ENCODE results near the gene MLXIP. TPM values are rescaled to one million over a fixed set of nuclear protein-coding genes. Genes with fewer than 3 reads are reported as not detected.
"Not testable (repeated sequence)": the region's sequence is repeated elsewhere in the genome, so short reads cannot be mapped to it uniquely, and the experiment has no call there.

MLXIP gene
- total RNA-seq, 1 experiment from 2014 or later: 4.0 TPM

GRCh38 chr12:122049827-122050226 lies 28.7 kb upstream of the MLXIP start:
- H3K9me3 ChIP-seq: no peaks in the 10 kb centered on the region
- DNase-seq: no peak
- H3K4me3 ChIP-seq: no peak overlapping the region
- no peaks in the 10 kb centered on the region for H3K36me3 ChIP-seq
- no peaks in the 10 kb centered on the region for H3K27me3 ChIP-seq

DNA sequence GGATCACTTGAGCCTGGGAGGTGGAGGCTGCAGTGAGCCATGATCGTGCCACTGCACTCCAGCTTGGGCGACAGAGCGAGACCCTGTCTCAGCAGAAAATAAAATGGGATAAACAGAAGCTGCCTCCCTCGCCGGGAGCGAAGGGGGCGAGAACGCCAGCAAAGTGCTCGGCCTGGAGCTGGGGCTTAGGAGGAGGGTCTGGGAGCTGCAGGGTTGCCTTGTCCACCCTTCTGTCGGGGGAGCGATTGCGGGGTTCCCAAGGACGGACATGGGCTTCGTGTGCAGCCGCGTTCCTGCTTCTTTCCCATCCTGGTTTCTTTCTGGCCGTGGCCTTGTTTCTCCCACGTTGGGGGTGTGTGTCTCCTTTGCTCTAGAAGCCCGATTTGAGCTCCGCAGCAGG lies 27.9 kb upstream of the MLXIP start:
- no peaks in the 10 kb centered on the region for H3K27me3 ChIP-seq
- DNase-seq: no peak

GRCh38 chr12:122051231-122051876 lies 27.2 kb upstream of the MLXIP start:
- H3K36me3 ChIP-seq: no peaks in the 10 kb centered on the region
- no peaks in the 10 kb centered on the region for H3K27me3 ChIP-seq
- H3K4me3 ChIP-seq: no peak overlapping the region
- peak; percentile 53 for DNase-seq
- no peaks in the 10 kb centered on the region for H3K9me3 ChIP-seq

More for the DNA sequence above, 27.9 kb upstream of the MLXIP start:
- H3K36me3 ChIP-seq: no peaks in the 10 kb centered on the region
- H3K4me3 ChIP-seq: no peak overlapping the region
- H3K9me3 ChIP-seq: no peaks in the 10 kb centered on the region

DNA sequence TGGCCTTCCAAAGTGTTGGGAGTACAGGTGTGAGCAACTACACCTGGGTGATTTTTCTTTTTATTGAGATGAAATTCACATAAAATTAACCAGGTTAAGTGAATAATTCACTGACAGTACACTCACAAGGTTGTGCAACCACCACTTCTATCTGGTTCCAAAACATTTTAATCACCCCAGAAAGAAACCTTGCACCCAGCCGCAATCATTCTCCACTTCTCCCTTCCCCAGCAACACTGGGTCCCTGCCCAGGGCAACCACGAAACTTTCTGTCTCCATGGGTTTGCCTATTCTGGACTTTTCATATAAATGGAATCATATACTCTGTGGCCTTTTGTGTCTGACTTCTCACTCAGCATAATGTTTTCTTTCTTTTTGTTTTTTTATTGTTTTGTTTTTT lies 26.3 kb upstream of the MLXIP start:
- Histone ChIP-seq H3K9me3 (no peaks in the 10 kb centered on the region), H3K36me3 (no peaks in the 10 kb centered on the region), H3K27me3 (no peaks in the 10 kb centered on the region), H3K4me3 (no peak overlapping the region)
- no peak for DNase-seq

DNA sequence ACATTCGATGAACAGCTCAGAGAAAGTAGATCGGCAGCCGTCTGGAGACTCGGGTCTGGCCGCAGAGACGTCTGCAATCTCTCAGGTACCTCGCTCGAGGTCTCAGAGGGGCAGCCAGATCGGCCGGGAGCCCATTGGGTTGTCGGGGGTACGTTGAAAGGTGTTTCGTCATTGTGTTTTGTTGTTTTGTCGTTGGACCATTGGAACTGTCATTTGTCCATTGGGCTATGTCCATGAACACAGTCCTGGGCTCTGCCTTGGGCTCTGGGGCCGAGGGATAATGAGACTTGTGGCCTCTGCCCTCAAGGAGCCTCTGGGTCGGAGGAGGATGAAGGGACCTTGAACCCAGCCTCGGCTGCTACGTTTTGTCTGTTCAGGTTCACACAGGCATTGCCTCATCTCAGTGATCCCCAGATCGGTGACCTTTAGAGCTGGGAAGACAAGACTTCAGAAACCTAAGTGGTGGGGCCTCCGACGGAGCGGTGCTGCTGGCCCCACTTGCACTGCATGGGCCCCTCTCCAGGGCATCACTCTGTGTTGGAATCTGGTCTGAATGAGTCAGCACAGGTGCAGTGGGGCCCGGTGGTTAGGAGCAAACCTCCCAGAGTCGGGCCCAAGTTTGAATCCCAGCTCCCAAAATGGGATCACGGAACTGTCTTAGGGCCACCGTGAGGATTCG lies 23.6 kb upstream of the MLXIP start:
- no peaks in the 10 kb centered on the region for H3K36me3 ChIP-seq
- no peaks in the 10 kb centered on the region for H3K9me3 ChIP-seq
- H3K27me3 ChIP-seq: no peaks in the 10 kb centered on the region
- no peak for DNase-seq
- no peak overlapping the region for H3K4me3 ChIP-seq

DNA sequence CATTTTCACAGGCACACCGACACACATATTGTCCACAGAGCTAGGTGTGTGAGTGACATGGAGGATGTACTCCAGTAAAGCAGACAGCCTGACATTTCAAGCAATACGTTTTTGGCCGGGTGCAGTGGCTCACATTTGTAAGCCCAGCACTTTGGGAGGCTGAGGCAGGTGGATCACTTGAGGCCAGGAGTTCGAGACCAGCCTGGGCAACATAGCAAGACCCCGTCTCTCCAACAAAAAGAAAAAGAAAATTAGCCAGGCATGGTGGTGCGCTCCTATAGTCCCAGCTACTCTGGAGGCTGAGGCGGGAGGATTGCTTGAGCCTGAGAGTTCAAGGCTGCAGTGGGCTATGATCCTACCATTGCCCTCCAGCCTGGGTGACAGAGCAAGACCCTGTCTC lies 22.1 kb upstream of the MLXIP start:
- not testable (repeated sequence) for DNase-seq, H3K4me3 ChIP-seq, H3K36me3 ChIP-seq, H3K9me3 ChIP-seq, H3K27me3 ChIP-seq

DNA sequence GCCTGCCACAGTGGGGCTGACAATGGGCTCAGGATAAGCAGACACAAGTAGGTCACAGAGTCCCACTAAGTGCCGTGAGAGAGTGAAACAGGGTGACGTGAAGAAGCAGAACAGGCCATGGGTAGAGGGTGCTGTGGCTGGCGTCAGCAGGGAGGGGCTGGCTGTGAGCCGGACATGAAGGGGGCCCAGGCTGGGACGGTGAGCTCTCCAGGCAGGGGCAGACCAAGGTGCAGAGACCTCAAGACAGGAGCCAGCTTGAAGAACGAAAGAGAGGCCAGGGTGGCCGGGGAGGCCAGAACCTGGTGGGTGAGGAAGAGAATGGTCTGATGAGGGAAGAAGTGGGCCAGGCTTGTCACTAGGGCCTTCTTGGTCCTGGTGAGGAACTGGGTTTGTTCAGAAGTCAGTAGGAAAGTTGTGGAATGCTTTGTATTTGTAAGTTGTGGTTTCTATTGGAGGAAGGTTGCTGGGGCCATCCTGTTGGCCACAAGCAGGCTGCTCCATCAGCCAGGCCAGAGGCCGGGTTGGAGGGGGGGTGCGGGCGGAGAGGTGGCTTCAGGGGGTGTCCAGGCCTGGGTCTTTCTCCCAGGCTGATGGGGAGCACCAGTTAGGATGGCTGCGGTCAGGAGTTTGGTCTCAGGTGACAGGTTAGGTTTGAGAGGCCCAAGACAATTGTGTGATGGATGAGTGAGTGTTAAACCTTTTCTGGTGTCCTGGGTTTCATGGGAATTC lies 21.4 kb upstream of the MLXIP start:
- DNase-seq: no peak
- H3K27me3 ChIP-seq: no peaks in the 10 kb centered on the region
- no peaks in the 10 kb centered on the region for H3K36me3 ChIP-seq
- no peak overlapping the region for H3K4me3 ChIP-seq
- no peaks in the 10 kb centered on the region for H3K9me3 ChIP-seq

- Histone ChIP-seq H3K36me3 (no peaks in the 10 kb centered on the region), H3K27me3 (no peaks in the 10 kb centered on the region), H3K9me3 (no peaks in the 10 kb centered on the region), H3K4me3 (no peak overlapping the region)
- no peak for DNase-seq
These were observed 20.8 kb upstream of the MLXIP start for GRCh38 chr12:122057769-122058168.

DNA sequence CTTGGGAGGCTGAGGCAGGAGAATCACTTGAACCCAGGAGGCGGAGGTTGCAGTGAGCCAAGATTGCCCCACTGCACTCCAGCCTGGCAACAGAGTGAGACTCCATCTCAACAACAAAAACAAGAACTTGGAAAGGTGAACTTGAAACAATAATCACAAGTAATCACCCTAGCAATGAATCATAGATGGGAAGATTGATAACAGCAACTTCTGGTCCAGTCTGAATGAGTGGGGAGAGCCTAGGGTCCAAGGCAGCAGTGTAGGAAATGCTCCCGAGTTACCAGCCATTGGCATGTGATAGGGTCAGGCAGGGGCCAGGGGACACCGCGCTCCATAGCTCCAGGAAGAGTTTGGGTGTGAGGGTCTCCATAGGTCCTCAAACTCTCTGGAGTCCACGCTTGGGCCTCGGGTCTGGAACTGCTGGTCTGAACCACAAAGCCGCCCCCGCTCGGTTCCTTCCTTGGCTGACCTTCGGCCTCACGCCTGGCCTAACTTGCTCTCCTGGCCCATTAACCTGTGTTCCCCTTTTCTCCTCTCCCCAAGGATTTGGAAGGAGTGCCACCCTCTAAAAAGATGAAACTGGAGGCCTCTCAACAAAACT lies 19.9 kb upstream of the MLXIP start:
- no peaks in the 10 kb centered on the region for H3K36me3 ChIP-seq
- H3K27me3 ChIP-seq: no peaks in the 10 kb centered on the region
- no peaks in the 10 kb centered on the region for H3K9me3 ChIP-seq
- no peak for DNase-seq
- no peak overlapping the region for H3K4me3 ChIP-seq

- Histone ChIP-seq H3K4me3 (no peak overlapping the region), H3K36me3 (no peaks in the 10 kb centered on the region)
- DNase-seq: no peak
These were observed 19.2 kb upstream of the MLXIP start for GRCh38 chr12:122059203-122059960.

GRCh38 chr12:122060081-122060501 lies 18.5 kb upstream of the MLXIP start:
- Histone ChIP-seq H3K27me3 (no peaks in the 10 kb centered on the region), H3K36me3 (no peaks in the 10 kb centered on the region), H3K4me3 (no peak overlapping the region), H3K9me3 (no peaks in the 10 kb centered on the region)
- DNase-seq: no peak

More at GRCh38 chr12:122059203-122059960, 19.2 kb upstream of the MLXIP start:
- no peaks in the 10 kb centered on the region for H3K9me3 ChIP-seq
- H3K27me3 ChIP-seq: no peaks in the 10 kb centered on the region

DNA sequence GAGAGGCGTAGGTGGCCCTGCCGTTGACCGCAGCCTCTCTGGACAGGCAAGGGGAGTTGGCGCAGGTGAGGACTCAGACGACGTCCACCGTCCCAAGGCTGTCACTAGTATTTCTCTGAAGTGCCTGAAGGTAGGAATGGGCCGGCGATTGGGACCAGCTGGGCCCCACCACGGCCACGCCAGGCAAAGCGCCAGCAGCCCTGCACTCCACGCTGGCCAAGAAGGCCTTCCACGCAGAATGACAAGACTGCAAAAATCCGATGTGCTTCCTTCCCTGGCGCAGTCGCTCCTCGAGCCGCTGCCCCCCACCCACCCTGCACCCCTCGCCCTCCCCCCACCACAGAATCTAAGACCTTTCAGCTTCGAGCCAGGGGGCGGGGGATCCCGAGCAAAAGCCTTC lies 17.3 kb upstream of the MLXIP start:
- H3K4me3 ChIP-seq: no peak overlapping the region
- H3K36me3 ChIP-seq: no peaks in the 10 kb centered on the region
- H3K9me3 ChIP-seq: no peaks in the 10 kb centered on the region
- no peak for DNase-seq
- no peaks in the 10 kb centered on the region for H3K27me3 ChIP-seq

DNA sequence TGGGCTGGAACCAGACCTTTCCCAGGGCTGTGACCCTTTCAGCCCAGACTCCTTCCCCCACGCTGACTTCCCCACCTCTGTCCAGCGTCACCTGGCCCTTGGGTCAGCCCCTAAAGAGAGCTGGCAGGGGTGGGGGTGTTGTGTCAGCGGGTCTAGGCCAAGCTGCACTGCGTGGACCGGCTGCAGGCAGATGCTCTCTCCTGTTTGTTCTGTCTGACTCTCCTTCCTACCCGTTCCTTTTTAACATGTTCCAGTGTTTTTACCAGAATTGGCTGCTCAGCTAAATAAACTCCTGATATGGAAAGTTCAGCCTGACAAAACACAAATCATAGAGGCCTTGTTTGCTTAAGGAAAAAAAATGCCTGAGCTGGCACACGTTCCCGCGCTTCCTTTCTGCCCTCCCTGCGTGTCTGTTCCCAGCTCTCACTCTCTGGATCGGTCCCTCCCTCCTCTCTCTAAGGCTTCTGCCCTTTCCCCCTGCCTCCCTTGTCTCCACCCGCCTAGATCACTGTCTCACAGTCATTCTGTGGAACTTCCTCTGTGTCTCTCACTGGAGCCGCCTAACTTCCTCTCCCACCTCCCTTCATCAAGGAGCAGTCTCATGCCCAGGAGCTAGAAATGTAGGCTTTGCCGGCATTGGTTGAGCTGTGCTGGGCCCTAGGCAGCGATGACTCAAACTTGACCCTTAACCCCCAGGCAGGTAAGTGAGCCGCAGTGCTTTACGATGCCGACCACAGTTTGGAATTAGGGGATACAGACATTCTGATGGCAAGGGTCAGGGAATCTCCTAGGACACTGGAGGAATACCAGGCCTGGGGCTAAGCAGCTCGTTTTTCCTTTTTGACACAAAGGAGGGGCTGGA lies 15.5 kb upstream of the MLXIP start:
- Histone ChIP-seq H3K9me3 (no peaks in the 10 kb centered on the region), H3K27me3 (no peaks in the 10 kb centered on the region), H3K4me3 (no peak overlapping the region), H3K36me3 (no peaks in the 10 kb centered on the region; the same call in 1 of the 2 replicates)
- peak; percentile 39 for DNase-seq

DNA sequence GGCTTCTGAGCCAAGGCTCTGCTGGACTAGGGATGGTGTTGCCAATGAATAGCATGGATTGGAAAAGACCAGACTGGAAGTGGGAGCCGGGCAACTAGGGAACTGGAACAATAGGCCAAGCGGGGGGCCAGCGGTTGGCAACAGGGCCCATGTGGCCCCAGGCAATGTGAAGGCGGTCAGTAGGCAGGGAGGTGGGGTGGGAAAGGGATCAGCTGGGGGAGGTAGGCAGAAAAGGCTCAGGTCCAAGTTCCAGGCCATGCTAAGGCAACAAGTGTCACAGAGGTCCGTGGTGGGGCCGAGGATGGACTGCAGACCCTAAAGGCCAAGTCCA lies 14.9 kb upstream of the MLXIP start:
- no peaks in the 10 kb centered on the region for H3K27me3 ChIP-seq
- no peak overlapping the region for H3K4me3 ChIP-seq
- no peak for DNase-seq

DNA sequence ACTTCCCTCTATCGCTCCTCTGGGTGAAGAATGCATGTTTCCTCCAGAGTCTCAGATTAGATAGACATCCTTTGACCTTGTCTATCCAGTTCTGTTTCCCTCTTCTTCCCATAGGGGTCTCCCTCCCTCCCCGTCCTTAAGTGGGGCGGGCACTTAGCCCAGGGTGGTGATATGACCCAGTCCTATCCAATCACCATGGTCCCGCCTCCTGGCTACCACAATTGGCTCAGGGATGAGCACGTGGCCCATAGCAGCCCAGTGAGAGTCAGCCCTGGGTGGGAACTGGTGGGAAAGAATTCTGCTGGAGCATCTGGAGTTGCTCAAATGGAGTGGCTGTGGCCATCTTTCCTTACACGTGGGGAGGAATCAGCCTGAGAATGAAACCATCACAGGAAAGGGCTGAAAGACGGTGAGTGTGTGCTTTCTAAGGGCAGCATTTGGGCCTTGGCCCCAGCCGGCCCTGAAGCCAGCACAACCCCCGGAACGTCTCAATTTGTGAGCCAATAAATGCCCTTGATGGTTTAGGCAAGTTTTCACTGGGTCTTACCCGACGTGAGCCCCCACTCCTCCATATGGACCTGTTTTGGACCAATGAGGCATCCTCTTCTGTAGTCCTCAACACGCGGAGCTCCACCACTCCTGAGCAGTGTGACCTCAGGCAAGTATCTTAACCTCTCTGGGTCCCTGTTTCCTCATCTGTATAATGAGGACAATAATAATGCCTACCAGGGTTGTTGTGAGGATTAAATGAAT lies 14.4 kb upstream of the MLXIP start:
- Histone ChIP-seq H3K4me3 (peak overlapping the region; percentile 50), H3K36me3 (peaks cover 3% of the 10 kb centered on the region), H3K9me3 (no peaks in the 10 kb centered on the region), H3K27me3 (no peaks in the 10 kb centered on the region)
- peak; percentile 99 for DNase-seq

More for the DNA sequence above, 14.9 kb upstream of the MLXIP start:
- H3K36me3 ChIP-seq: peaks cover 3% of the 10 kb centered on the region
- H3K9me3 ChIP-seq: no peaks in the 10 kb centered on the region
